ENCODE data around the gene ATAD3A. TPM values are rescaled to one million over a fixed set of nuclear protein-coding genes. Genes with fewer than 3 reads are reported as not detected.

The ATAD3A gene
- total RNA-seq, 4 donors from 2014 or later = 18.3 to 29.3 (median 25.2) TPM

- Histone ChIP-seq H3K27me3 (no peaks in the 10 kb centered on the region), H3K4me1 (peaks cover 28 to 48% (median 31%) of the 10 kb centered on the region in 4 donors), H3K36me3 (peaks cover 5 to 46% (median 31%) of the 10 kb centered on the region in 4 donors), H3K4me3 (no peak overlapping the region), H3K9me3 (no peaks in the 10 kb centered on the region), H3K27ac (replicated peaks in 1 of 4) (no peak overlapping the region)
- intact Hi-C loops (cut with DNase I) = no loop called here
- TF ChIP-seq CTCF (IDR thresholded peaks at IDR 0.05) = no peak
- TF ChIP-seq POLR2AphosphoS5 (IDR thresholded peaks at IDR 0.05) = no peak
- no peak for TF ChIP-seq POLR2A (IDR thresholded peaks at IDR 0.05; ENCODE audit: low read depth)
- no peak for TF ChIP-seq EP300 (IDR thresholded peaks at IDR 0.05)
- 89% methylated on average over 29 of the region's 45 CpGs for WGBS
- no peak for DNase-seq (ENCODE audit: extremely low spot score)
These were observed 31.1 kb downstream of the ATAD3A start for GRCh38 chr1:1542766-1543705.

- Histone ChIP-seq H3K4me1 (peaks cover 21 to 41% (median 27%) of the 10 kb centered on the region in 4 donors), H3K4me3 (no peak overlapping the region), H3K27ac (replicated peaks in 1 of 4) (no peak overlapping the region), H3K27me3 (no peaks in the 10 kb centered on the region), H3K9me3 (no peaks in the 10 kb centered on the region), H3K36me3 (peaks cover 7 to 42% (median 31%) of the 10 kb centered on the region in 4 donors)
- 88% methylated on average over 17 of the region's 19 CpGs for WGBS
- no peak for DNase-seq (ENCODE audit: extremely low spot score)
- no peak for TF ChIP-seq CTCF (IDR thresholded peaks at IDR 0.05)
- no peak for TF ChIP-seq POLR2A (IDR thresholded peaks at IDR 0.05; ENCODE audit: low read depth)
- no peak for TF ChIP-seq POLR2AphosphoS5 (IDR thresholded peaks at IDR 0.05)
- intact Hi-C loops (cut with DNase I) = no loop called here
These were observed 31.7 kb downstream of the ATAD3A start for GRCh38 chr1:1543706-1544099.

- DNase-seq (ENCODE audit: extremely low spot score) = no peak
- peaks cover 8 to 42% (median 31%) of the 10 kb centered on the region in 4 donors for H3K36me3 ChIP-seq
- intact Hi-C loops (cut with DNase I) = no loop called here
- WGBS = 90% methylated on average over 9 of the region's 10 CpGs
- TF ChIP-seq EP300 (IDR thresholded peaks at IDR 0.05) (no peak), CTCF (IDR thresholded peaks at IDR 0.05) (no peak), POLR2A (IDR thresholded peaks at IDR 0.05; ENCODE audit: low read depth) (no peak), POLR2AphosphoS5 (IDR thresholded peaks at IDR 0.05) (no peak)
- no peak overlapping the region for H3K4me3 ChIP-seq
- H3K27me3 ChIP-seq = no peaks in the 10 kb centered on the region
- no peak overlapping the region for H3K27ac ChIP-seq (replicated peaks in 1 of 4)
- H3K4me1 ChIP-seq = peaks cover 13 to 33% (median 20%) of the 10 kb centered on the region in 4 donors
- H3K9me3 ChIP-seq = no peaks in the 10 kb centered on the region
These were observed 32.6 kb downstream of the ATAD3A start for GRCh38 chr1:1544544-1544943.

- no peaks in the 10 kb centered on the region for H3K9me3 ChIP-seq
- no peak overlapping the region for H3K27ac ChIP-seq (replicated peaks in 1 of 4)
- H3K27me3 ChIP-seq = no peaks in the 10 kb centered on the region
- H3K36me3 ChIP-seq = peaks cover 8 to 41% (median 30%) of the 10 kb centered on the region in 4 donors
- 81% methylated on average over 23 of the region's 23 CpGs for WGBS
- H3K4me3 ChIP-seq = no peak overlapping the region
- no peak for DNase-seq (ENCODE audit: extremely low spot score)
- TF ChIP-seq POLR2AphosphoS5 (IDR thresholded peaks at IDR 0.05) (no peak), CTCF (IDR thresholded peaks at IDR 0.05) (no peak), POLR2A (IDR thresholded peaks at IDR 0.05; ENCODE audit: low read depth) (no peak), EP300 (IDR thresholded peaks at IDR 0.05) (no peak)
- intact Hi-C loops (cut with DNase I) = no loop called here
- H3K4me1 ChIP-seq = peaks cover 13 to 30% (median 20%) of the 10 kb centered on the region in 4 donors
These were observed 34.2 kb downstream of the ATAD3A start for GRCh38 chr1:1545946-1546737.

Data from esophagus muscularis mucosa (tissue), 4 donors.